Testis (tissue), 5 donors: ENCODE data around the gene KDM7A. TPM values are rescaled to one million over a fixed set of nuclear protein-coding genes. Genes with fewer than 3 reads are reported as not detected.

ENCODE experiments used
- DNase-seq: peaks from one replicate; pipeline ENCODE4 v3.0.0-alpha.2; 2019
- H3K27ac ChIP-seq, 2 donors: fragments of 200-600 bp; sonication (generic); one replicate each; pipeline ENCODE4 v1.5.1; 2019
- H3K27me3 ChIP-seq: fragments of 200-600 bp; sonication (generic); one replicate; pipeline ENCODE4 v1.5.1; 2019
- H3K36me3 ChIP-seq: fragments of 200-600 bp; sonication (generic); one replicate; pipeline ENCODE4 v1.5.1; 2017; ENCODE audit warnings: low read depth; ENCODE audit errors: missing control alignments
- H3K4me1 ChIP-seq: fragments of 200-600 bp; sonication (generic); one replicate; pipeline ENCODE4 v1.5.1; 2019
- H3K4me3 ChIP-seq, 2 donors: fragments of 200-600 bp; sonication (generic); one replicate each; pipeline ENCODE4 v1.5.1; 2017 to 2019
- H3K9me3 ChIP-seq: fragments of 200-600 bp; sonication (generic); one replicate; pipeline ENCODE4 v1.5.1; 2017
- CTCF ChIP-seq, 3 experiments: fragments of 450-650 bp in 2 of 3; fragments of 200-600 bp in 1 of 3; sonication (generic) in 1 of 3; IDR thresholded peaks; one replicate each; pipeline ENCODE4 v1.5.1; 2016 to 2019; ENCODE audit warnings: antibody characterized with exemption in 3 of 3, mild to moderate bottlenecking in 2 of 3, moderate library complexity in 1 of 3
- POLR2A ChIP-seq: fragments of 450-650 bp; IDR thresholded peaks from one replicate; pipeline ENCODE4 v1.6.1; 2017; ENCODE audit warnings: antibody characterized with exemption, mild to moderate bottlenecking, moderate library complexity
- WGBS, 2 donors: methylation state at CpG; one replicate each; pipeline ENCODE4 v1.1.5; 2018; 5-methylcytosine and 5-hydroxymethylcytosine counted together
- intact Hi-C: fragments of 100-400 bp; cut with DNase I; formaldehyde crosslinking; loops from one replicate; pipeline ENCODE4 v1.15.1; 2023; ENCODE audit warnings: low total_unique reads
- long read RNA-seq, 2 donors: transcript quantifications; one replicate each; lab custom pipeline, GENCODE V29; 2026
- polyA plus RNA-seq: library from polyadenylated mRNA; stranded (reverse); fragments of 350-450 nt; fragmentation: Illumina TruSeq; extraction: RNeasy Lipid Tissue Mini Kit (QIAGEN cat#74804); gene quantifications from one replicate; pipeline ENCODE4 v1.2.3, GENCODE V29; 2014; ENCODE audit warnings: low read depth, low replicate concordance; ENCODE audit not compliant: insufficient read depth
- total RNA-seq, 2 donors: library from RNA; depleted of rRNA; stranded (reverse); fragments of >200 nt; gene quantifications; one replicate each; pipeline ENCODE4 v1.2.3, GENCODE V29; 2016

The KDM7A gene
- 10 to 100 TPM; 24.7 to 33.6 TPM for total RNA-seq
- polyA plus RNA-seq: 24.1 TPM
- long read RNA-seq, donor 1, full-length matches to known transcripts: 1 of 1 reads
- long read RNA-seq, donor 1, partial matches to known transcripts: 0 of 1 reads
- long read RNA-seq, donor 1, other reads (novel, unspliced or antisense): 0 of 1 reads
- long read RNA-seq, donor 2: 0 reads

- intact Hi-C loops: loop anchor here (10.0 kb wide), 1 partner anchor 148 kb away; no protein-coding TSS in a partner anchor
- Histone ChIP-seq H3K4me3 (peak within 1 kb of the TSS; percentile 87 to 93), H3K4me1 (peaks cover 4% of the 10 kb centered on the region), H3K27ac (peak within 1 kb of the TSS; percentile 98), H3K9me3 (no peaks in the 10 kb centered on the region), H3K27me3 (no peaks in the 10 kb centered on the region), H3K36me3 (no peaks in the 10 kb centered on the region)
- peak; percentile 95 for DNase-seq
- TF ChIP-seq CTCF (IDR thresholded peaks at IDR 0.05) (no peak), POLR2A (no peak)
- 0 to 1% methylated on average over 17 to 120 of the region's 132 CpGs for WGBS, 2 donors
These were observed at the start of gene KDM7A for GRCh38 chr7:140176811-140177702. TSS of gene KDM7A (minus strand) at chr7:140176983. CDS start at chr7:140176937, 46 bp downstream.

GRCh38 chr7:140225562-140226249 lies 48.9 kb upstream of the KDM7A start:
- intact Hi-C loops: no loop called here
- no peak for TF ChIP-seq POLR2A
- TF ChIP-seq CTCF (IDR thresholded peaks at IDR 0.05): no peak
- Histone ChIP-seq H3K36me3 (no peaks in the 10 kb centered on the region), H3K4me1 (peaks cover 13% of the 10 kb centered on the region), H3K4me3 (no peak overlapping the region), H3K27ac (peak overlapping the region; percentile 24 to 68), H3K9me3 (no peaks in the 10 kb centered on the region), H3K27me3 (no peaks in the 10 kb centered on the region)
- WGBS, 2 donors: 39 to 71% methylated on average over 5 of the region's 5 CpGs
- peak; percentile 84 for DNase-seq

- Histone ChIP-seq H3K27ac (peak overlapping the region in 1 of 2 donors; percentile 19), H3K27me3 (no peaks in the 10 kb centered on the region), H3K4me3 (no peak overlapping the region), H3K36me3 (no peaks in the 10 kb centered on the region), H3K9me3 (no peaks in the 10 kb centered on the region), H3K4me1 (peaks cover 6% of the 10 kb centered on the region)
- WGBS, 2 donors: 76 to 80% methylated on average over 10 to 15 of the region's 15 CpGs
- intact Hi-C loops: no loop called here
- TF ChIP-seq POLR2A (no peak), CTCF (IDR thresholded peaks at IDR 0.05) (no peak)
- no peak for DNase-seq
These were observed 46.9 kb upstream of the KDM7A start for GRCh38 chr7:140223515-140224221.

- no peak for TF ChIP-seq POLR2A
- TF ChIP-seq CTCF (IDR thresholded peaks at IDR 0.05): no peak
- intact Hi-C loops: no loop called here
- no peak overlapping the region for H3K4me3 ChIP-seq
- no peak for DNase-seq
- no peaks in the 10 kb centered on the region for H3K27me3 ChIP-seq
- peaks cover 6% of the 10 kb centered on the region for H3K4me1 ChIP-seq
- no peaks in the 10 kb centered on the region for H3K9me3 ChIP-seq
- no peaks in the 10 kb centered on the region for H3K36me3 ChIP-seq
- no peak overlapping the region for H3K27ac ChIP-seq
- 85 to 93% methylated on average over 7 to 10 of the region's 10 CpGs for WGBS, 2 donors
These were observed 46.0 kb upstream of the KDM7A start for GRCh38 chr7:140222814-140223213.
